ENCODE measurements around the gene LANCL1. TPM values are rescaled to one million over a fixed set of nuclear protein-coding genes. Genes with fewer than 3 reads are reported as not detected.
"Not testable (repeated sequence)": the region's sequence is repeated elsewhere in the genome, so short reads cannot be mapped to it uniquely, and the experiment has no call there.

The LANCL1 gene
- total RNA-seq, 3 donors from 2014 or later = 24.8 to 28.1 (median 25.7) TPM

DNA sequence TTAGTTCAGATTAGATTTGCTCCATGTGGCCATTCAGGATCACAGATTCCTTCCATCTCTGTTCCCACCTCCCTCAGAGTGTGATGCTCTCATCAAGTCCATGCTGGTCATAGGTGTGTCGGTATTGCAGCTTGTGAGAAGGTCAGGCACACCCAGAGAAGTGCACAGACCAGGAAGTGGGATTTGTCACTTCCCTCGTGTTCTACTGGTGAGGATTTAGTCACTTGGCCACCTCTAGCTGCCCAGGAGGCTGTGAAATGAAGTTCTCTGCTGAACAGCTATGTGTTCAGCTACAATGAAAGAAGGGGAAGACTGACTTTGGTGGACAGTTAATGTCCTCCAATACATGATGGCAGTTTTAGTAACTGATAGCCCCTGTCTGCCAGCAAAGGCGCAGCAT lies 3.5 kb upstream of the LANCL1 start:
- Mint-ChIP-seq H3K9me3 (peaks cover 12% of the 10 kb centered on the region), H3K4me1 (ENCODE audit: low read depth) (peaks cover 38% of the 10 kb centered on the region), H3K36me3 (ENCODE audit: insufficient read depth) (peaks cover 2% of the 10 kb centered on the region), H3K4me3 (no peak overlapping the region), H3K27me3 (ENCODE audit: low read depth) (no peaks in the 10 kb centered on the region)
- no peak for ATAC-seq
- no peak for DNase-seq

DNA sequence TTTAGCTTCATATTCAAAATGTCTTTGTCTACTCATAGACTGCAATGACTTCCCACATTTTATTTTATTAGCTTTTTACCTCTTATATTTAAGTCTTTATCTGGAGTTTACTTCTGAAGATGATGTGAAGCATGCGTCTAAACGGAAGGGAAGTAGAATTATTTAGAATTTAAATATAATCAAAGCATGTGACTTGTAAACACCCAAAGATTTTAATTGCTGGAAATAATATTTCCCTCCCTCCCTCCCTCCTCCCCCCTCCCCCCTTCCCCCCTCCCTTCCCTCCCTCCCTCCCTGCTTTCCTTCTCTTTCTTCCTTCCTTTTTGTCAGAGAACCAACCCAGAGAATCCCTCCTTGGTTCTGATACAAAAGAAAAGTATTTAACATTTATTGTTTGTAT lies 2.1 kb upstream of the LANCL1 start:
- DNase-seq (no peak), ATAC-seq (no peak)
- peak overlapping the region; percentile 99 for H3K4me3 Mint-ChIP-seq
- peaks cover 47% of the 10 kb centered on the region for H3K4me1 Mint-ChIP-seq (ENCODE audit: low read depth)
- H3K36me3 Mint-ChIP-seq (ENCODE audit: insufficient read depth) = no peaks in the 10 kb centered on the region
- H3K27me3 Mint-ChIP-seq (ENCODE audit: low read depth) = no peaks in the 10 kb centered on the region
- H3K9me3 Mint-ChIP-seq = peaks cover 3% of the 10 kb centered on the region

- Mint-ChIP-seq H3K36me3 (ENCODE audit: insufficient read depth) (peaks cover 3% of the 10 kb centered on the region), H3K27me3 (ENCODE audit: low read depth) (no peaks in the 10 kb centered on the region), H3K4me1 (ENCODE audit: low read depth) (peaks cover 54% of the 10 kb centered on the region), H3K4me3 (peak overlapping the region; percentile 99), H3K9me3 (no peaks in the 10 kb centered on the region)
- ATAC-seq (no peak), DNase-seq (no peak)
These were observed 937 bp upstream of the LANCL1 start for GRCh38 chr2:210477496-210477895.

DNA sequence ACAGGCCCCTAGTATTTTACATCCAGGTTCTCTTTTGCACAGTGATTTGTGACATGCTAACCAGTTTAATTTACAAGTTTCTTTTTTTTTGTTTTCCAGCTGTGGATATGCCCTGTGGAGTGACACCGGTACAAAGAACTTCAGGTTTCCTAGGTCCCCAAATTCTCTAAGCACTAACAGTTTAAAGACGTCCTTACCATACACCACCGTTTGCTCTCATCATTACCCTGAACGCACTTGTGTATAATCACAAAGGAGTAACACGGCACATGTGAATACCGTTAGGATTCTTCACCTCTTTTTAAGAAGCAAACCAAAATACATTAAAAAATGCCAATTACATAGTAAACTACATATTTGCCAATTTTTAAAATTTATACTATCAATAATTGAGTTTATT lies 853 bp downstream of the LANCL1 start:
- Mint-ChIP-seq H3K27me3 (ENCODE audit: low read depth) (no peaks in the 10 kb centered on the region), H3K4me1 (ENCODE audit: low read depth) (peaks cover 60% of the 10 kb centered on the region), H3K36me3 (ENCODE audit: insufficient read depth) (peaks cover 16% of the 10 kb centered on the region), H3K9me3 (no peaks in the 10 kb centered on the region), H3K4me3 (peak overlapping the region; percentile 75)
- DNase-seq (no peak), ATAC-seq (no peak)

DNA sequence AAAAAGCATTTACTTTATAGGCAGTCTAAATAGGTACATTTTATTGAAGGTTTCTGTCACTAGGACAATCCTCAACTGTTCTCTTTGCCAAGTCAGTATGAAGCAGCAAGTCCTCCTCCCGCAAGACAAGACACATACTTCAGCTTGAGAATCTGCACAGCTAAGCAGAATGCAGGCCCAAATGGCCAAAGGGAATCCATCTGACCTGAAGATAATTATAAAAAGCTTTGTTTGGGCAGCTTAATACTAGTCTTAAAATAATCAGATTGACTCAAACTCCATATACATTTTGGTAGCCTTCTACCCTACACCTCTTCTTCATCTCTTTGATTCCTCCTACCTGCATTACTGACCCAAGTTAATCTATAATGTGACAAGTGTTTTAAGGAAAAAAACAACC lies 1.8 kb downstream of the LANCL1 start:
- Mint-ChIP-seq H3K4me1 (ENCODE audit: low read depth) (peaks cover 51% of the 10 kb centered on the region), H3K36me3 (ENCODE audit: insufficient read depth) (peaks cover 21% of the 10 kb centered on the region), H3K27me3 (ENCODE audit: low read depth) (no peaks in the 10 kb centered on the region), H3K4me3 (no peak overlapping the region), H3K9me3 (no peaks in the 10 kb centered on the region)
- no peak for ATAC-seq
- no peak for DNase-seq

DNA sequence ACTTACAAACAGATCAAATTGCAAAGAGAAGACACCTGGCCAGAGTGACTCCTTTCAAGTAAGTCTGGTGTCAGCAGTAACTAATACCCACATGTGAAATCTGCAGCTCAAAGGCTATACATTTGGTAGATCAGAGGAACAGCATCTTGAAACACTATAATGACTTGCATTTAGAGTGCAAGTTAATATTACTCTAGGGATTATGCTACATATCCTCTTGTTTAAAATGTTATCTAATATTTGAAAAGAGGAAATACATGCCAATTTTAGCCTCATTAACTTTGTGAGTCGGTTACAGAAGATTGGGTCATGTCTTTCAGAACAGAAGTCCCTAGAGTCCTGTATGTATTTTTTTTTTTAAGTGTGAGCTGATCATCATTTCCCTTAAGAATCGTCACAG lies 15.2 kb downstream of the LANCL1 start:
- Mint-ChIP-seq H3K36me3 (ENCODE audit: insufficient read depth) (peaks cover 50% of the 10 kb centered on the region), H3K27me3 (ENCODE audit: low read depth) (no peaks in the 10 kb centered on the region), H3K4me1 (ENCODE audit: low read depth) (peaks cover 4% of the 10 kb centered on the region), H3K4me3 (no peak overlapping the region), H3K9me3 (no peaks in the 10 kb centered on the region)
- ATAC-seq = no peak
- no peak for DNase-seq

- no peak for ATAC-seq
These were observed 16.0 kb downstream of the LANCL1 start for GRCh38 chr2:210460322-210461227.

GRCh38 chr2:210459880-210460279 lies 16.7 kb downstream of the LANCL1 start:
- no peak overlapping the region for H3K4me3 Mint-ChIP-seq
- no peaks in the 10 kb centered on the region for H3K9me3 Mint-ChIP-seq
- peaks cover 4% of the 10 kb centered on the region for H3K4me1 Mint-ChIP-seq (ENCODE audit: low read depth)
- peaks cover 38% of the 10 kb centered on the region for H3K36me3 Mint-ChIP-seq (ENCODE audit: insufficient read depth)
- DNase-seq (no peak), ATAC-seq (no peak)
- H3K27me3 Mint-ChIP-seq (ENCODE audit: low read depth) = no peaks in the 10 kb centered on the region

More at GRCh38 chr2:210460322-210461227, 16.0 kb downstream of the LANCL1 start:
- no peaks in the 10 kb centered on the region for H3K9me3 Mint-ChIP-seq
- H3K27me3 Mint-ChIP-seq (ENCODE audit: low read depth) = no peaks in the 10 kb centered on the region
- peaks cover 4% of the 10 kb centered on the region for H3K4me1 Mint-ChIP-seq (ENCODE audit: low read depth)
- no peak for DNase-seq
- no peak overlapping the region for H3K4me3 Mint-ChIP-seq
- peaks cover 42% of the 10 kb centered on the region for H3K36me3 Mint-ChIP-seq (ENCODE audit: insufficient read depth)

DNA sequence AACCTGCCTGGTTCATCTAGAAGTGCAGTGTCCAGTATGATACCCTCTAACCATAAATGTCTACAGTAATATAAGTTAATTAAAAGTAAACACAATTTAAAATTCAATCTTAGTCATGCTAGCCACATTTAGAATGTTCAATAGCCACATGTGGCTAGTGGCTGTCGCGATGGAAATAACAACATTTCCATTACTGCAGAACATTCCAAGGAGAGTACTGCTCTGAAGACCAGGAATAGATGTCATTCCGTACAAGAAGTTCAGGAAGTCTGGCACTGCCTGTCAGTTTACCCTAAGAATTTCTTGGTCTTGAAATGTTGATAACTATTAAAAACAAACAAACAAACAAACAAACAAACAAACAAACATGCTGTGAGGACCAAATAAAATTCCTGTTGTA lies 17.2 kb downstream of the LANCL1 start:
- no peak for DNase-seq
- Mint-ChIP-seq H3K4me1 (ENCODE audit: low read depth) (peaks cover 4% of the 10 kb centered on the region), H3K27me3 (ENCODE audit: low read depth) (no peaks in the 10 kb centered on the region), H3K4me3 (no peak overlapping the region), H3K9me3 (no peaks in the 10 kb centered on the region), H3K36me3 (ENCODE audit: insufficient read depth) (peaks cover 42% of the 10 kb centered on the region)
- ATAC-seq = no peak

GRCh38 chr2:210458395-210458794 lies 18.2 kb downstream of the LANCL1 start:
- DNase-seq = no peak
- Mint-ChIP-seq H3K4me1 (ENCODE audit: low read depth) (peaks cover 4% of the 10 kb centered on the region), H3K27me3 (ENCODE audit: low read depth) (no peaks in the 10 kb centered on the region), H3K4me3 (no peak overlapping the region), H3K36me3 (ENCODE audit: insufficient read depth) (peaks cover 45% of the 10 kb centered on the region), H3K9me3 (no peaks in the 10 kb centered on the region)
- no peak for ATAC-seq

DNA sequence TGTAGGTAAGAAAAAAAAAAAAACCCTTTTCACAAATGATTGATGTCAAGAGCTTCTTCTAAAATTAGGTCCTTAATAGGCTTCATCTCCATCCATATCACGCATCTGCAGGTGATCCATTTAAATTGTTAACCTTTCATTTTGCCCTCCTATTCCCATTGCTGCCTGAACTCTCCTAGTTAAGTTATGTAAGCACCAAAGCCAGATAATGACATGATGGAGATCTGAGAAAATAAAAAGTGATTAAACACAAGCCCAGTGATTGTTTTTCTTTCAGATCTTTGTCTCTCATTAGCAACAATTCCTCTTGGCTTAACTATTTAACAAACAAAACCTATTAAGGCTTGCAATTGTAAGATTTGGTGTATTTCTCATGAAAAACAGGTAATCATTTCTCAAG lies 20.0 kb downstream of the LANCL1 start:
- DNase-seq = no peak
- no peak overlapping the region for H3K4me3 Mint-ChIP-seq
- no peaks in the 10 kb centered on the region for H3K9me3 Mint-ChIP-seq
- peaks cover 53% of the 10 kb centered on the region for H3K36me3 Mint-ChIP-seq (ENCODE audit: insufficient read depth)
- H3K27me3 Mint-ChIP-seq (ENCODE audit: low read depth) = no peaks in the 10 kb centered on the region
- peaks cover 4% of the 10 kb centered on the region for H3K4me1 Mint-ChIP-seq (ENCODE audit: low read depth)
- ATAC-seq = no peak

GRCh38 chr2:210454336-210454735 lies 22.2 kb downstream of the LANCL1 start:
- Mint-ChIP-seq H3K36me3 (ENCODE audit: insufficient read depth) (peaks cover 64% of the 10 kb centered on the region), H3K27me3 (ENCODE audit: low read depth) (no peaks in the 10 kb centered on the region), H3K4me1 (ENCODE audit: low read depth) (peaks cover 2% of the 10 kb centered on the region), H3K4me3 (no peak overlapping the region), H3K9me3 (peaks cover 7% of the 10 kb centered on the region)
- no peak for DNase-seq
- ATAC-seq = no peak

- DNase-seq (no peak), ATAC-seq (no peak)
- Mint-ChIP-seq H3K27me3 (ENCODE audit: low read depth) (no peaks in the 10 kb centered on the region), H3K4me1 (ENCODE audit: low read depth) (peaks cover 12% of the 10 kb centered on the region), H3K4me3 (no peak overlapping the region), H3K36me3 (ENCODE audit: insufficient read depth) (peaks cover 73% of the 10 kb centered on the region), H3K9me3 (peaks cover 24% of the 10 kb centered on the region)
These were observed 24.4 kb downstream of the LANCL1 start for GRCh38 chr2:210452194-210452593.

GRCh38 chr2:210450942-210451341 lies 25.6 kb downstream of the LANCL1 start:
- DNase-seq; H3K27me3 Mint-ChIP-seq (ENCODE audit: low read depth); ATAC-seq; H3K4me3 Mint-ChIP-seq: not testable (repeated sequence)
- peaks cover 80% of the 10 kb centered on the region for H3K36me3 Mint-ChIP-seq (ENCODE audit: insufficient read depth)
- H3K9me3 Mint-ChIP-seq = peaks cover 29% of the 10 kb centered on the region
- peaks cover 15% of the 10 kb centered on the region for H3K4me1 Mint-ChIP-seq (ENCODE audit: low read depth)

DNA sequence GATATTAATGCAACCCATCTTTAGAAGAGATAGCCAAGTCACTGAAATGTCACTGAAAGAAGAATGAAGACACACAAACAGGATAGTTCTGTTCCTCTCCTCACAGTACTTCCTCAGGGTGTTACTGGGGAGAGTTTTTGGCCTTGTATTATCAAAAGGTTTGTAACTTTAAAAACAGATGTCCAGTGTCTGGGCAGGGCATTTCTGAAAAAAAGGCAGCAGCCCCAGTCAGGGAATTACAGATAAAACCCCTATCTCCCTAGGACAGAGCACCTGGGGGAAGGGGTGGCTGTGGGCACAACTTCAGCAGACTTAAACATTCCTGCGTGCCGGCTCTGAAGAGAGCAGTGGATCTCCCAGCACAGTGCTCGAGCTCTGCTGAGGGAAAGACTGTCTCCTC lies 30.8 kb downstream of the LANCL1 start:
- peaks cover 20% of the 10 kb centered on the region for H3K4me1 Mint-ChIP-seq (ENCODE audit: low read depth)

More for the DNA sequence above, 30.8 kb downstream of the LANCL1 start:
- no peak for DNase-seq
- peaks cover 52% of the 10 kb centered on the region for H3K36me3 Mint-ChIP-seq (ENCODE audit: insufficient read depth)
- no peak for ATAC-seq
- H3K9me3 Mint-ChIP-seq = peaks cover 23% of the 10 kb centered on the region
- no peaks in the 10 kb centered on the region for H3K27me3 Mint-ChIP-seq (ENCODE audit: low read depth)
- no peak overlapping the region for H3K4me3 Mint-ChIP-seq
